Measurements from ENCODE around the gene TANGO6.

Gene TANGO6

GRCh38 chr16:69057400-69058378 is 214.4 kb downstream of the TANGO6 start:
- no peak for TF ChIP-seq CTCF (IDR thresholded peaks at IDR 0.05)

- no peak for TF ChIP-seq CTCF (IDR thresholded peaks at IDR 0.05)
Observed at GRCh38 chr16:69064124-69064763, 220.9 kb downstream of the TANGO6 start.

DNA sequence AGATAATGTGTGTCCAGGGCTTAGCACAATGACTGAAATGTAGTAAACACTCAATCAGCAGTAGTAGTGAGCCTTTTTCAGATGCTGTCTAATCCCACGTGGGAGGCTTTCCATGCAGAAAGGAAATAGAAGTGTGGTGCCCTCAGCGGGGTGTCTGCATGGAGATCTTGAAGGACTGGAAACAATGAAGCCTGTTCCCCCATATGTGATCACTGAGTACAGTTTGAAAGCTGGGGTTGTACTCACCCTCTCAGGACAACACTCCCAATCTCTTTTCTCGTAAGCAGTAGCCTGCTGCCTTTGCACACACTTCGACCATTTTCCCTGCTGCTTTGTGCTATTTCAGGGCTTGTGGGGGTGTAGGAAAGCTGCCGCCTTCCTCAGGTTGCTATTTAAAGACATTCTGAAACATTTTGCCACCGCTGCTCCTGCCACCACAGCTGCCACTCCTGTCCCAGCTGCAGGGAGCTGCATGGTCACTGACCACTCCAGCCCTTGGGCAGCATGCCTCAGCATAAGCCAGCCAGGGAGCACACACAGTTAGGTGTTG is 221.5 kb downstream of the TANGO6 start:
- no peak for TF ChIP-seq CTCF (IDR thresholded peaks at IDR 0.05)

- no peak for TF ChIP-seq CTCF (IDR thresholded peaks at IDR 0.05)
Observed at GRCh38 chr16:69069504-69069903, 226.2 kb downstream of the TANGO6 start.

DNA sequence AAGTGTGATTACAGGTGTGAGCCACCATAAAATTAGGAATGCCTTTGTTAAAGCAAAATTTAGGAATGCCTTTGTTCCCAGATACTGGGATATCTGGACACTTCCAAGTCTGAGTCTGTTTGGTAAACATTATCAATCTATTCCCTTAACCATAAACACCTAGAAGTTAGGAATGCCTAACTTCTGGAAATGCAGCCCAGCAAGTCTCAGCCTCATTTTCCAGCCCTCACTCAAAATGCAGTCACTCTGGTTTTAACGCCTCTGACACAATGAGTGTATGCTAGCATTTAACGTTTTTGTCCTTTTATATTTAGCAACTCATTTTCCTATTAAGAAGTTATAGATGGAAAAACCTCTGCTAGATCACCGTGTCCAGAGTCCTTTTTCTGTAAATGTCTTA is 227.7 kb downstream of the TANGO6 start:
- TF ChIP-seq CTCF (IDR thresholded peaks at IDR 0.05): no peak

DNA sequence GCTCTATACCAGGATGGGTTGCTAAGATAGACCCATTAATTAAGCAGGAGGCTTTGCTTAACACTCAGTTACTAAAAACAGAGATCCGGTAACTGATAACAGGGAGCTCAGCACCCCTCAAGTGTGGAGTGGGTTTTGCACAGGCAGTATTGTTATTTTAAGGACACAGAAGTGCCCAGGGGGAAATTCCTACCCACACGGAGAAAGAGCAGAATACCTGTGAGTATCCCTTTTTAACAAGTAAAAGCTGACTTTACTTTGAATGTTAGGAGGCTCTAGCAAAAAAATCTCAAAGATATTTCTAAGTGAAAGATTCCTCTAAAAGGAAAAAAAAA is 229.3 kb downstream of the TANGO6 start:
- no peak for TF ChIP-seq CTCF (IDR thresholded peaks at IDR 0.05)

DNA sequence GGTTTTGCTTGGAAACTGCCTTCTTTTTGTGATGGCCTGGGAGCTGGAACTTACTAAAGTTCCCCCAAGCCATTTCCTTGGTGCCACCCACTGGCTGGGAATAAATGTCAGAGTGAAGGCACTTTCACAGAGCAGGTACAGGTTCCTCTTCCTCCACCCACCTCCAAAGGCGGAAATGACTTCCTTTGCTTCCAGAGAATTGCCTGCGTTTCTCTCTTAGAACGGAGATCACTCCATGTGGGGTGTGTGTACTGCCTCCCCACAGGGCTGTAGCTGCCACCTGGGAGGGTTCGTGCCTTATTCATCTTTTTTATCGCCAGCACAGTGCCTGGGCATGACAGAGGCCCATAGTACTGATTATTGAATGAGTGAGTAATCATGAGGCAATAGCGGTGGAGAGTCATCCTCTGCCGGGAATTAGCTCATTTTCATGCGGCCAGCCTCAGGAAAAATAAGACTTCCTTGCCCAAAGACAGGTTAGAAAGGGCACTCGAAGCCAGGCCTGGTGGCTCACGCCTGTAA is 229.9 kb downstream of the TANGO6 start:
- TF ChIP-seq CTCF (IDR thresholded peaks at IDR 0.05): no peak

Measured in LNCAP (cell line).